K562 (cell line): ENCODE results near the gene CCDC60. TPM values are rescaled to one million over a fixed set of nuclear protein-coding genes. Genes with fewer than 3 reads are reported as not detected.

ENCODE experiments used
- ATAC-seq: fragments of 200-7000 bp; cut with Tn5 transposase; 3 replicates; pipeline ENCODE4 v1.9.1; 2020; ENCODE audit warnings: moderate library complexity
- BruUV-seq: library from RNA; stranded (reverse); fragments of 400-500 nt; replicated peaks from 2 replicates; lab custom pipeline; 2021; lab: Mats Ljungman, UMichigan
- CTCF ChIA-PET: fragments of 300-600 bp; formaldehyde crosslinking; extraction: SDS; loops from one replicate; lab custom pipeline; 2021; ENCODE audit warnings: low intra/inter-chr PET ratio; lab: Yijun Ruan, JAX
- POLR2A ChIA-PET: fragments of 300-600, 350-650 bp; sonication (Branson Sonifier 250); formaldehyde crosslinking; extraction: SDS; loops from one replicate; lab custom pipeline; 2021; ENCODE audit warnings: antibody characterized with exemption, inconsistent platforms; lab: Yijun Ruan, JAX
- DNase-seq, 4 experiments: peaks; one replicate each; pipeline versions ENCODE4 v3.0.0 to v3.0.0-alpha.2; 2011 to 2018; ENCODE audit warnings: low spot score in 3 of 4, mixed read lengths in 3 of 4; ENCODE audit errors: extremely low read depth in 1 of 4
- FAIRE-seq: peaks from 2 replicates; lab custom pipeline; 2011; peaks lifted over from hg19 to GRCh38; lab: Jason Lieb, UNC
- H2AFZ ChIP-seq: 2 replicates; pipeline ENCODE4 v1.6.0; 2011; ENCODE audit warnings: low read depth, low read length, control low read depth, inconsistent platforms
- H3K27ac ChIP-seq: fragments of 200-600 bp; 3 replicates; pipeline ENCODE4 v1.8.0; 2011; ENCODE audit warnings: low read depth, mild to moderate bottlenecking, control low read depth, inconsistent platforms, low read length, moderate library complexity, mixed read lengths; ENCODE audit errors: extremely low read depth
- H3K27me3 ChIP-seq, 2 experiments: fragments of 300-600 bp in 1 of 2; 2 replicates in 1 of 2; 3 replicates in 1 of 2; pipeline versions ENCODE4 v1.6.0 to v1.8.0; 2011; ENCODE audit warnings: inconsistent platforms in 2 of 2, low read length in 2 of 2, mild to moderate bottlenecking in 1 of 2, mixed read lengths in 1 of 2, moderate library complexity in 1 of 2; ENCODE audit not compliant: control insufficient read depth in 2 of 2, insufficient read depth in 2 of 2
- H3K36me3 ChIP-seq: fragments of 300-600 bp; 3 replicates; pipeline ENCODE4 v1.8.0; 2011; ENCODE audit warnings: mild to moderate bottlenecking, low read length, inconsistent platforms; ENCODE audit not compliant: control insufficient read depth, insufficient read depth
- H3K4me1 ChIP-seq, 2 experiments: fragments of 200-600 bp in 1 of 2; replicated peaks in 1 of 2; 2 replicates in 1 of 2; 3 replicates in 1 of 2; pipeline versions ENCODE4 v1.5.1 to v1.8.0; 2011; ENCODE audit warnings: inconsistent platforms in 2 of 2, low read length in 2 of 2, mild to moderate bottlenecking in 1 of 2, mixed read lengths in 1 of 2, moderate library complexity in 1 of 2; ENCODE audit not compliant: control insufficient read depth in 2 of 2, insufficient read depth in 2 of 2
- H3K4me2 ChIP-seq: 2 replicates; pipeline ENCODE4 v1.6.1; 2011; ENCODE audit warnings: low read length, control low read depth, inconsistent platforms, mixed read lengths; ENCODE audit not compliant: insufficient read depth
- H3K4me3 ChIP-seq: fragments of 200-600 bp; sonication (generic), shearing (Covaris generic); 2 replicates; pipeline ENCODE4 v1.5.1; 2016; ENCODE audit warnings: control low read depth, inconsistent platforms
- H3K79me2 ChIP-seq: fragments of 200-600 bp; 3 replicates; pipeline ENCODE4 v1.8.0; 2011; ENCODE audit warnings: low read length, inconsistent platforms; ENCODE audit not compliant: control insufficient read depth, insufficient read depth
- H3K9ac ChIP-seq, 2 experiments: 2 replicates each; pipeline versions ENCODE4 v1.6.0 to v1.6.1; 2011; ENCODE audit warnings: low read depth in 2 of 2, low read length in 2 of 2, control low read depth in 1 of 2, inconsistent platforms in 1 of 2, mild to moderate bottlenecking in 1 of 2, mixed read lengths in 1 of 2; ENCODE audit not compliant: insufficient read depth in 1 of 2
- H3K9me1 ChIP-seq: one replicate; pipeline ENCODE4 v1.6.0; 2011; ENCODE audit warnings: inconsistent platforms, mild to moderate bottlenecking, low read length, moderate library complexity; ENCODE audit not compliant: control insufficient read depth, insufficient read depth
- H3K9me3 ChIP-seq: replicated peaks from 2 replicates; pipeline ENCODE4 v1.5.1; 2011; ENCODE audit warnings: low read depth, low read length, inconsistent platforms; ENCODE audit not compliant: control insufficient read depth, insufficient read depth
- H4K20me1 ChIP-seq: replicated peaks from 2 replicates; pipeline ENCODE4 v1.6.1; 2011; ENCODE audit warnings: low read length, inconsistent platforms, mixed read lengths; ENCODE audit not compliant: control insufficient read depth, insufficient read depth
- ATF2 ChIP-seq: sonication (generic); formaldehyde crosslinking; IDR thresholded peaks from 2 replicates; pipeline ENCODE4 v1.8.1; 2022; ENCODE audit warnings: missing genetic modification reagents
- BRD9 ChIP-seq: fragments of 450-650 bp; IDR thresholded peaks from 2 replicates; pipeline ENCODE4 v1.6.1; 2018; ENCODE audit warnings: low read depth; ENCODE audit not compliant: partially characterized antibody
- CBX3 ChIP-seq, 2 experiments: IDR thresholded peaks; 1 replicate in 1 of 2; 2 replicates in 1 of 2; pipeline ENCODE4 v1.6.1; 2012; ENCODE audit warnings: inconsistent platforms in 2 of 2, low read length in 2 of 2, borderline replicate concordance in 1 of 2, control low read depth in 1 of 2
- CCNT2 ChIP-seq: IDR thresholded peaks from 2 replicates; pipeline ENCODE4 v1.6.1; 2011; ENCODE audit warnings: borderline replicate concordance, low read depth, mild to moderate bottlenecking, moderate library complexity, mixed read lengths, low read length; ENCODE audit not compliant: insufficient read length; ENCODE audit errors: extremely low read depth
- GABPB1 ChIP-seq: sonication (generic); formaldehyde crosslinking; IDR thresholded peaks from 2 replicates; pipeline ENCODE4 v1.8.0; 2022; ENCODE audit warnings: mild to moderate bottlenecking, missing genetic modification reagents
- KDM2B ChIP-seq: fragments of 250-450 bp; sonication (Bioruptor Pico); IDR thresholded peaks from 2 replicates; pipeline ENCODE4 v1.8.0; 2021; ENCODE audit warnings: mild to moderate bottlenecking, moderate library complexity
- MCM3 ChIP-seq: fragments of 450-650 bp; IDR thresholded peaks from 2 replicates; pipeline ENCODE4 v1.6.1; 2016
- MTA2 ChIP-seq: fragments of 450-650 bp; IDR thresholded peaks from 2 replicates; pipeline ENCODE4 v1.6.1; 2016; ENCODE audit warnings: low read depth
- PHF20 ChIP-seq: fragments of 450-650 bp; IDR thresholded peaks from 2 replicates; pipeline ENCODE4 v1.6.1; 2018; ENCODE audit not compliant: partially characterized antibody
- SPI1 ChIP-seq: IDR thresholded peaks from 2 replicates; pipeline ENCODE4 v1.6.1; 2011; ENCODE audit warnings: low read depth, low read length, control low read depth, borderline replicate concordance
- SUPT5H ChIP-seq: fragments of 450-650 bp; IDR thresholded peaks from 2 replicates; pipeline ENCODE4 v1.6.1; 2016
- TCF7 ChIP-seq: sonication (generic); IDR thresholded peaks from 2 replicates; pipeline ENCODE4 v1.6.1; 2016; ENCODE audit warnings: antibody characterized with exemption, borderline replicate concordance
- ZFP91 ChIP-seq: sonication (generic); formaldehyde crosslinking; IDR thresholded peaks from 2 replicates; pipeline ENCODE4 v1.8.0; 2022; ENCODE audit warnings: mild to moderate bottlenecking, missing genetic modification reagents
- ZNF3 ChIP-seq: fragments of 250-450 bp; sonication (Bioruptor Pico); IDR thresholded peaks from 2 replicates; pipeline ENCODE4 v1.5.0; 2021; ENCODE audit warnings: mild to moderate bottlenecking, moderate library complexity
- ZNF551 ChIP-seq: fragments of 250-450 bp; sonication (Bioruptor Pico); IDR thresholded peaks from 2 replicates; pipeline ENCODE4 v1.5.0; 2021; ENCODE audit warnings: mild to moderate bottlenecking, moderate library complexity
- WGBS: fragments of 100-300 bp; shearing (Covaris generic); methylation state at CpG from one replicate; pipeline ENCODE4 v1.1.6; 2016; ENCODE audit warnings: low coverage, mixed read lengths; ENCODE audit not compliant: insufficient coverage; ENCODE audit errors: missing lambda C conversion rate; 5-methylcytosine and 5-hydroxymethylcytosine counted together
- in situ Hi-C: fragments of 300-500 bp; cut with MboI; formaldehyde crosslinking; loops from 4 replicates; pipeline ENCODE4 v1.15.0; 2018; ENCODE audit warnings: inconsistent platforms, mixed read lengths
- intact Hi-C: fragments of 100-400 bp; cut with micrococcal nuclease; formaldehyde crosslinking; loops from 2 replicates; pipeline ENCODE4 v1.14.2; 2022
- polyA plus RNA-seq, 8 experiments: library from polyadenylated mRNA; depleted of rRNA in 4 of 8; stranded (reverse) in 5 of 8; unstranded in 3 of 8; fragments of >200 nt; fragmentation: Nextera tagmentation in 2 of 8; fragmentation: Illumina TruSeq in 1 of 8; extraction: Ambion mirVana in 2 of 8; extraction: Trizol in 1 of 8; gene quantifications; 2 replicates each; pipeline versions ENCODE4 v1.2.1 to v1.2.3, GENCODE V29; 2011 to 2014; ENCODE audit warnings: inconsistent platforms in 1 of 8, missing spikeins in 1 of 8
- total RNA-seq, 7 experiments: library from RNA; depleted of rRNA in 6 of 7; stranded (reverse); fragments of >200 nt in 6 of 7; fragmentation: Illumina TruSeq in 2 of 7; extraction: Trizol in 2 of 7; gene quantifications; 2 replicates each; pipeline versions ENCODE4 v1.2.1 to v1.2.3, GENCODE V29; 2011 to 2021; ENCODE audit warnings: low replicate concordance in 1 of 7

Gene CCDC60
- total and polyA plus RNA-seq, 9 of the 15 experiments (the other 6 are each of a cell fraction or from before 2014, with no cell fraction given): not detected

GRCh38 chr12:119406308-119406707, 71.8 kb downstream of the CCDC60 start:
- intact Hi-C loops (no loop called here), in situ Hi-C loops (no loop called here)
- no peak overlapping the region for H3K27ac ChIP-seq
- DNase-seq: no peak
- H3K9me3 ChIP-seq: no peaks in the 10 kb centered on the region
- FAIRE-seq: no peak
- H3K9me1 ChIP-seq: no peaks in the 10 kb centered on the region
- peaks cover 0 to 5% of the 10 kb centered on the region in 2 experiments; a peak in 1 of 5 replicates for H3K27me3 ChIP-seq
- H3K4me2 ChIP-seq: no peak overlapping the region
- no peaks in the 10 kb centered on the region for H3K36me3 ChIP-seq
- ChIA-PET POLR2A (no interaction called here), CTCF (no interaction called here)
- no peak for ATAC-seq
- no peaks in the 10 kb centered on the region for H3K4me1 ChIP-seq
- BruUV-seq: no TSS peak
- H3K79me2 ChIP-seq: no peaks in the 10 kb centered on the region
- no peak overlapping the region for H3K4me3 ChIP-seq
- no peak overlapping the region for H2AFZ ChIP-seq
- TF ChIP-seq SUPT5H (no peak), PHF20 (no peak), MCM3 (no peak), TCF7 (no peak), SPI1 (no peak), ZNF551 (CRISPR knock-in tag) (no peak), CBX3 (IDR thresholded peaks at IDR 0.05; ENCODE audit: borderline replicate concordance in 1 of 2, low read length in 2 of 2) (no peak), KDM2B (CRISPR knock-in tag) (no peak), ATF2 (CRISPR knock-in tag) (no peak), ZFP91 (CRISPR knock-in tag) (no peak), ZNF3 (no peak), BRD9 (no peak), CCNT2 (no peak), MTA2 (no peak), GABPB1 (no peak)
- WGBS: 0% methylated on average over 2 of the region's 2 CpGs
- H4K20me1 ChIP-seq: no peaks in the 10 kb centered on the region
- no peak overlapping the region for H3K9ac ChIP-seq
